ENCODE data around the gene TCN1.

DNA sequence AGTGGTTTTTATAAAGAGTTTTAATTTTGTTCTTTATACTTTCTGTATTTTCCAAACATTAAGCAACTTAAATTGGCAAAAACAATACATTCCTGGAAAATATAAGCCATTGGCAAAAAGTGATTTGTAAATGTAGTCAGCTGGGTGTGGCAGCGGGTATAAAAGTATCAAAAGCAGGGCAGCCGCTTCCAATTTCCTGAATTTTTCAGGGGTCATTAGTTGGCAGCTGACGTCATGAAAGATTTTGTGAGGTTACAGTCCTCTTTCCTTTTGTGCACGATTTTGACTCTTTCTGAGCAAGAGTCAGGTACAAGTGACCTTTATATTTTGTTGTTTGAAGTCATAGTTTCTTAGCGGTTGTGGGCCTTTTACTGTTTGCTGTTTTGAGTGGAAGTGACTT is 12.3 kb upstream of the TCN1 start, which contains the start of gene OOSP3:
- TF ChIP-seq, protein P1, sequence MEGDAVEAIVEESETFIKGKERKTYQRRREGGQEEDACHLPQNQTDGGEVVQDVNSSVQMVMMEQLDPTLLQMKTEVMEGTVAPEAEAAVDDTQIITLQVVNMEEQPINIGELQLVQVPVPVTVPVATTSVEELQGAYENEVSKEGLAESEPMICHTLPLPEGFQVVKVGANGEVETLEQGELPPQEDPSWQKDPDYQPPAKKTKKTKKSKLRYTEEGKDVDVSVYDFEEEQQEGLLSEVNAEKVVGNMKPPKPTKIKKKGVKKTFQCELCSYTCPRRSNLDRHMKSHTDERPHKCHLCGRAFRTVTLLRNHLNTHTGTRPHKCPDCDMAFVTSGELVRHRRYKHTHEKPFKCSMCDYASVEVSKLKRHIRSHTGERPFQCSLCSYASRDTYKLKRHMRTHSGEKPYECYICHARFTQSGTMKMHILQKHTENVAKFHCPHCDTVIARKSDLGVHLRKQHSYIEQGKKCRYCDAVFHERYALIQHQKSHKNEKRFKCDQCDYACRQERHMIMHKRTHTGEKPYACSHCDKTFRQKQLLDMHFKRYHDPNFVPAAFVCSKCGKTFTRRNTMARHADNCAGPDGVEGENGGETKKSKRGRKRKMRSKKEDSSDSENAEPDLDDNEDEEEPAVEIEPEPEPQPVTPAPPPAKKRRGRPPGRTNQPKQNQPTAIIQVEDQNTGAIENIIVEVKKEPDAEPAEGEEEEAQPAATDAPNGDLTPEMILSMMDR (IDR thresholded peaks at IDR 0.05): no peak
- TF ChIP-seq POLR2A (IDR thresholded peaks at IDR 0.05): no peak

Measured in Peyer's patch (tissue), 4 donors.